ENCODE measurements around the gene GARIN5B. TPM values are rescaled to one million over a fixed set of nuclear protein-coding genes. Genes with fewer than 3 reads are reported as not detected.

Gene GARIN5B
- total RNA-seq, 1 donor from 2014 or later: not detected

- peak overlapping the region; percentile 32 for H3K27ac Mint-ChIP-seq
- H3K27me3 Mint-ChIP-seq: peaks cover 41% of the 10 kb centered on the region
- no peaks in the 10 kb centered on the region for H3K9me3 Mint-ChIP-seq (ENCODE audit: low read depth)
- no peak for DNase-seq (ENCODE audit: low spot score, unreplicated experiment)
- H3K4me1 Mint-ChIP-seq (ENCODE audit: low read depth): peaks cover 18% of the 10 kb centered on the region
- H3K36me3 Mint-ChIP-seq (ENCODE audit: insufficient read depth): peaks cover 1% of the 10 kb centered on the region
- no peak overlapping the region for H3K4me3 Mint-ChIP-seq (ENCODE audit: low read depth)
- no peak for TF ChIP-seq CTCF (IDR thresholded peaks at IDR 0.05; ENCODE audit: unreplicated experiment)
Measured at GRCh38 chr19:55373993-55374757, 11.1 kb upstream of the GARIN5B start.

GRCh38 chr19:55373306-55373992, 10.4 kb upstream of the GARIN5B start:
- TF ChIP-seq CTCF (IDR thresholded peaks at IDR 0.05; ENCODE audit: unreplicated experiment): no peak
- Mint-ChIP-seq H3K36me3 (ENCODE audit: insufficient read depth) (peaks cover 1% of the 10 kb centered on the region), H3K27ac (peak overlapping the region; percentile 32), H3K4me1 (ENCODE audit: low read depth) (peaks cover 18% of the 10 kb centered on the region), H3K27me3 (peaks cover 42% of the 10 kb centered on the region), H3K4me3 (ENCODE audit: low read depth) (no peak overlapping the region), H3K9me3 (ENCODE audit: low read depth) (no peaks in the 10 kb centered on the region)
- no peak for DNase-seq (ENCODE audit: low spot score, unreplicated experiment)

- Mint-ChIP-seq H3K9me3 (ENCODE audit: low read depth) (no peaks in the 10 kb centered on the region), H3K36me3 (ENCODE audit: insufficient read depth) (peaks cover 1% of the 10 kb centered on the region), H3K27me3 (peaks cover 45% of the 10 kb centered on the region), H3K4me1 (ENCODE audit: low read depth) (peaks cover 16% of the 10 kb centered on the region), H3K27ac (no peak overlapping the region), H3K4me3 (ENCODE audit: low read depth) (no peak overlapping the region)
- no peak for DNase-seq (ENCODE audit: low spot score, unreplicated experiment)
- no peak for TF ChIP-seq CTCF (IDR thresholded peaks at IDR 0.05; ENCODE audit: unreplicated experiment)
Measured at GRCh38 chr19:55372316-55373081, 9.4 kb upstream of the GARIN5B start.

GRCh38 chr19:55370305-55370988, 7.4 kb upstream of the GARIN5B start, which contains the start of gene IL11:
Gene IL11, minus strand, starts transcription at chr19:55370463. Its CDS starts 153 bp downstream, at chr19:55370310.
- peaks cover 11% of the 10 kb centered on the region for H3K4me1 Mint-ChIP-seq (ENCODE audit: low read depth)

More at GRCh38 chr19:55370305-55370988, 7.4 kb upstream of the GARIN5B start, which contains the start of gene IL11:
- TF ChIP-seq CTCF (IDR thresholded peaks at IDR 0.05; ENCODE audit: unreplicated experiment): no peak
- H3K36me3 Mint-ChIP-seq (ENCODE audit: insufficient read depth): peaks cover 1% of the 10 kb centered on the region
- H3K4me3 Mint-ChIP-seq (ENCODE audit: low read depth): peak within 1 kb of the TSS; percentile 29
- H3K27me3 Mint-ChIP-seq: peaks cover 50% of the 10 kb centered on the region
- H3K9me3 Mint-ChIP-seq (ENCODE audit: low read depth): no peaks in the 10 kb centered on the region
- no peak within 1 kb of the TSS for H3K27ac Mint-ChIP-seq
- no peak for DNase-seq (ENCODE audit: low spot score, unreplicated experiment)

All from progenitor cell of endocrine pancreas (in vitro differentiated cells).